Measurements from ENCODE around the gene GTSE1. TPM values are rescaled to one million over a fixed set of nuclear protein-coding genes. Genes with fewer than 3 reads are reported as not detected.
A peak's percentile ranks its signal among the peaks of the same experiment; 100 is the strongest.

The GTSE1 gene
- total and polyA plus RNA-seq, 2 donors (not counting 1 experiment from before 2014, with no cell fraction given): 2.0 to 3.6 TPM

DNA sequence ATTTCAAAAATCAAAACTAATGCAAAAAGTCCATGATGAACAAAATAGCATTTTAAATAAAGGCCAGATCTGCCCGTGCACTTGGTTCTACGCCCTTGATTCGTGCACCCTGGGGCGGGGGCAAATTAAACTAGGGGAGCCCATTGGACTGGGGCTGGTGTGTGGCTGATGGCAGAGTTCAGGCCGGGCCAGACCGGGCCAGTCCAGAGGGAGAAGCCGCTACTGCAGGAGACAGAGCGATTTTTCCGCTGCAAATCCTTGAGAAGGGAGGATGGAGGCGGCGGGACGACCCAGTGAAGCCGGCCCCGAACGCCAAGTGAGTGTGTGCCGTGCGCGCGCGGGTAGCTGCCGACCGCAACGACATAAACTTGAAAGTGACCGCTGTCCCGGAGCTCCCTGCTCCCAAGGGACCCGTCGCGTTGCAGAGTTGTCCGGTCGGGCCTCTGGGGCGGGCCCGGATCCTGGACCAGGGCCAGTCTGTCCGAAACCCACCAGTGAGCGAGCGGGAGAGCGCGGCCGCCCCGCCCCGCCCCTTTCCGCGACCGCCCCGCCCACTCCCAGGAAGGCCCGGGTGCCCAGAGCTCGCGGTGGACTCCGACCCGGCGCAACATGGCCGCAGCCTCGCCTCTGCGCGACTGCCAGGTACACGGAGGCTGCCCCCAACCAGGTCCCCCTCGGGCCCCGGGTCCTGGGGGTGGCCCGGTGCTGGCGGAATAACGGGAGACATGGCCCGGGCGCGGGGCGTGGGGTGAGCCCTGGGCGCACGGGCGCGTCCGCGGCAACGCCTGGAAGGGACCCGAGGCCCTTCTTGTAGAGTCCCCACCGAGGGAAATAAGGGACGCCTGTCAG, 29.0 kb upstream of the GTSE1 start, which contains the start of gene TTC38:
Gene TTC38, plus strand, starts transcription at position 578 of the 849 bp plus-strand sequence. Its CDS starts 32 bp downstream, at position 610.
- no peaks in the 10 kb centered on the region for H3K27me3 ChIP-seq (ENCODE audit: control insufficient read depth, insufficient read depth, low read length)

DNA sequence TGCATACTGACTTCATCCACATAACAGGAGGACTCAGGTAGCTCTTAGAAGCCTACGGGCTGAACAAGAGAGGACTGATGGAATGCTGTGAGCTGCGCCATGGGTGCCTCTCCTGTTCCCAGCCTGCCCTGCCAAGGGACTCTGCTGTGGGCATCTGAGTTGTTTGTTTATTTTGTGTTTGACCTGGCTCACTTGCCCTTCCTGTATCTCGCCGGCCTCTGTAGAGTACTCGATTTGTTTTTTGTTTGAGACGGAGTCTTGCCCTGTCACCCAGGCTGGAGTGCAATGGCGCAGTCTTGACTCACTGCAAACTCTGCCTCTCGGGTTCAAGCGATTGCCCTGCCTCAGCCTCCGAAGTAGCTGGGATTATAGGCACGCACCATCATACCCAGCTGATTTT, 27.1 kb upstream of the GTSE1 start:
- H3K9ac ChIP-seq (ENCODE audit: insufficient read depth, low read length): no peak overlapping the region
- no peaks in the 10 kb centered on the region for H3K9me3 ChIP-seq (ENCODE audit: control insufficient read depth, insufficient read depth, low read depth, low read length)
- TF ChIP-seq, protein P1, sequence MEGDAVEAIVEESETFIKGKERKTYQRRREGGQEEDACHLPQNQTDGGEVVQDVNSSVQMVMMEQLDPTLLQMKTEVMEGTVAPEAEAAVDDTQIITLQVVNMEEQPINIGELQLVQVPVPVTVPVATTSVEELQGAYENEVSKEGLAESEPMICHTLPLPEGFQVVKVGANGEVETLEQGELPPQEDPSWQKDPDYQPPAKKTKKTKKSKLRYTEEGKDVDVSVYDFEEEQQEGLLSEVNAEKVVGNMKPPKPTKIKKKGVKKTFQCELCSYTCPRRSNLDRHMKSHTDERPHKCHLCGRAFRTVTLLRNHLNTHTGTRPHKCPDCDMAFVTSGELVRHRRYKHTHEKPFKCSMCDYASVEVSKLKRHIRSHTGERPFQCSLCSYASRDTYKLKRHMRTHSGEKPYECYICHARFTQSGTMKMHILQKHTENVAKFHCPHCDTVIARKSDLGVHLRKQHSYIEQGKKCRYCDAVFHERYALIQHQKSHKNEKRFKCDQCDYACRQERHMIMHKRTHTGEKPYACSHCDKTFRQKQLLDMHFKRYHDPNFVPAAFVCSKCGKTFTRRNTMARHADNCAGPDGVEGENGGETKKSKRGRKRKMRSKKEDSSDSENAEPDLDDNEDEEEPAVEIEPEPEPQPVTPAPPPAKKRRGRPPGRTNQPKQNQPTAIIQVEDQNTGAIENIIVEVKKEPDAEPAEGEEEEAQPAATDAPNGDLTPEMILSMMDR (conservative IDR thresholded peaks at IDR 0.05 in 1 of 2, IDR thresholded peaks at IDR 0.05 in 1 of 2; ENCODE audit: low read depth in 1 of 2, low read length in 2 of 2): no peak
- TF ChIP-seq EZH2 (IDR thresholded peaks at IDR 0.05; ENCODE audit: low read length, missing control alignments): no peak
- no peaks in the 10 kb centered on the region for H3K27me3 ChIP-seq (ENCODE audit: control insufficient read depth, insufficient read depth, low read length)
- H3K4me3 ChIP-seq (replicated peaks in 1 of 4; ENCODE audit: control extremely low read depth in 1 of 4, insufficient read depth in 1 of 4, low read depth in 3 of 4, low read length in 4 of 4): peak overlapping the region in 1 of 4 experiments; percentile 17
- peaks cover 3% of the 10 kb centered on the region for H3K79me2 ChIP-seq (ENCODE audit: control insufficient read depth, insufficient read depth, low read length)
- H3K4me2 ChIP-seq (ENCODE audit: extremely low read depth, insufficient read depth, low read length): no peak overlapping the region
- H4K20me1 ChIP-seq (ENCODE audit: control insufficient read depth, extremely low read depth, insufficient read depth, low read length): no peaks in the 10 kb centered on the region
- H2AFZ ChIP-seq (ENCODE audit: low read length): no peak overlapping the region
- peaks cover 2% of the 10 kb centered on the region for H3K4me1 ChIP-seq (ENCODE audit: control insufficient read depth, extremely low read depth, insufficient read depth, low read length)
- peaks cover 13% of the 10 kb centered on the region for H3K36me3 ChIP-seq (ENCODE audit: control insufficient read depth, insufficient read depth, low read length)
- no peak for DNase-seq (ENCODE audit: low read depth in 2 of 2)
- no peak overlapping the region for H3K27ac ChIP-seq (ENCODE audit: insufficient read depth, low read length)

More for the DNA sequence above, 29.0 kb upstream of the GTSE1 start, which contains the start of gene TTC38:
- Histone ChIP-seq H3K9me3 (ENCODE audit: control insufficient read depth, insufficient read depth, low read depth, low read length) (no peaks in the 10 kb centered on the region), H3K4me2 (ENCODE audit: extremely low read depth, insufficient read depth, low read length) (peak within 1 kb of the TSS; percentile 78), H3K4me3 (replicated peaks in 1 of 4; ENCODE audit: control extremely low read depth in 1 of 4, insufficient read depth in 1 of 4, low read depth in 3 of 4, low read length in 4 of 4) (peak within 1 kb of the TSS; percentile 71 to 94 (median 82)), H4K20me1 (ENCODE audit: control insufficient read depth, extremely low read depth, insufficient read depth, low read length) (no peaks in the 10 kb centered on the region), H3K79me2 (ENCODE audit: control insufficient read depth, insufficient read depth, low read length) (peaks cover 3% of the 10 kb centered on the region), H3K36me3 (ENCODE audit: control insufficient read depth, insufficient read depth, low read length) (peaks cover 4% of the 10 kb centered on the region), H3K27ac (ENCODE audit: insufficient read depth, low read length) (peak within 1 kb of the TSS; percentile 47), H3K4me1 (ENCODE audit: control insufficient read depth, extremely low read depth, insufficient read depth, low read length) (peaks cover 2% of the 10 kb centered on the region), H2AFZ (ENCODE audit: low read length) (peak within 1 kb of the TSS; percentile 89), H3K9ac (ENCODE audit: insufficient read depth, low read length) (peak within 1 kb of the TSS; percentile 71)
- TF ChIP-seq EZH2 (IDR thresholded peaks at IDR 0.05; ENCODE audit: low read length, missing control alignments): no peak
- TF ChIP-seq, protein P1 (conservative IDR thresholded peaks at IDR 0.05 in 1 of 2, IDR thresholded peaks at IDR 0.05 in 1 of 2; ENCODE audit: low read depth in 1 of 2, low read length in 2 of 2): no peak
- DNase-seq (ENCODE audit: low read depth in 2 of 2): peak; percentile 76 to 78

DNA sequence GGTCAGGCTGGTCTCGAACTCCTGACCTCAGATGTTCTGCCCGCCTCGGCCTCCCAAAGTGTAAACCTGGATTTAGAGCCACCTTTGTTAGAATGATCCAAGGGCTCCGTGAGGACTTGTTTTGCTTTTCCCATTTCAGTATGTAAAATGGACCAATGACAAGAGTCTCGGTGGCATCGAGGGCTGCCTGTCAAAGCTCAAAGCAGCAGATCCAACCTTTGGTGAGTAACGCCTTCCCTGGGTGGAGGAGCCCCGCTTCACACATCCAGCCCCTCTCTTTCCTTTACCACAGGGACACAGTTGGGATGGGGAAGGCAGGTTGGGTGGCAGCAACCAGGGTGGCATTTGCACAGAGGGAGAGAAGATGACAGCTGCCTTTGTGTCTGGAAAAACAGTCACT, 24.5 kb upstream of the GTSE1 start:
- Histone ChIP-seq H3K27me3 (ENCODE audit: control insufficient read depth, insufficient read depth, low read length) (no peaks in the 10 kb centered on the region), H3K4me1 (ENCODE audit: control insufficient read depth, extremely low read depth, insufficient read depth, low read length) (peaks cover 2% of the 10 kb centered on the region), H3K9ac (ENCODE audit: insufficient read depth, low read length) (no peak overlapping the region), H3K4me3 (replicated peaks in 1 of 4; ENCODE audit: control extremely low read depth in 1 of 4, insufficient read depth in 1 of 4, low read depth in 3 of 4, low read length in 4 of 4) (no peak overlapping the region), H3K9me3 (ENCODE audit: control insufficient read depth, insufficient read depth, low read depth, low read length) (no peaks in the 10 kb centered on the region), H3K27ac (ENCODE audit: insufficient read depth, low read length) (no peak overlapping the region), H3K4me2 (ENCODE audit: extremely low read depth, insufficient read depth, low read length) (no peak overlapping the region), H3K36me3 (ENCODE audit: control insufficient read depth, insufficient read depth, low read length) (peaks cover 13% of the 10 kb centered on the region), H4K20me1 (ENCODE audit: control insufficient read depth, extremely low read depth, insufficient read depth, low read length) (no peaks in the 10 kb centered on the region), H3K79me2 (ENCODE audit: control insufficient read depth, insufficient read depth, low read length) (peaks cover 3% of the 10 kb centered on the region), H2AFZ (ENCODE audit: low read length) (no peak overlapping the region)
- TF ChIP-seq, protein P1 (conservative IDR thresholded peaks at IDR 0.05 in 1 of 2, IDR thresholded peaks at IDR 0.05 in 1 of 2; ENCODE audit: low read depth in 1 of 2, low read length in 2 of 2): no peak
- DNase-seq (ENCODE audit: low read depth in 2 of 2): no peak

Measured in fibroblast of lung (primary cell).